K562 (cell line): ENCODE measurements around the gene XPC. TPM values are rescaled to one million over a fixed set of nuclear protein-coding genes. Genes with fewer than 3 reads are reported as not detected.

Experiments used
- ATF1 ChIP-seq, 2 experiments: fragments of 450-650 bp in 1 of 2; IDR thresholded peaks; 2 replicates each; pipeline ENCODE4 v1.6.1; 2016; ENCODE audit warnings: missing compliant biosample characterization in 1 of 2, missing genetic modification characterization in 1 of 2
- BMI1 ChIP-seq: fragments of 150-350 bp; IDR thresholded peaks from 2 replicates; pipeline ENCODE4 v1.6.1; 2014; ENCODE audit warnings: low read length
- CC2D1A ChIP-seq: fragments of 450-650 bp; IDR thresholded peaks from 2 replicates; pipeline ENCODE4 v1.6.1; 2017; ENCODE audit warnings: mild to moderate bottlenecking
- GTF2B ChIP-seq: IDR thresholded peaks from 2 replicates; pipeline ENCODE4 v1.6.1; 2011; ENCODE audit not compliant: insufficient read length; ENCODE audit errors: extremely low read depth
- HEY1 ChIP-seq: fragments of 250-450 bp; sonication (Bioruptor Pico); IDR thresholded peaks from 2 replicates; pipeline ENCODE4 v1.5.0; 2020; ENCODE audit warnings: mild to moderate bottlenecking, moderate library complexity, borderline replicate concordance
- IRF1 ChIP-seq: sonication (generic); formaldehyde crosslinking; IDR thresholded peaks from 2 replicates; pipeline ENCODE4 v1.8.0; 2022; ENCODE audit warnings: missing genetic modification reagents, mild to moderate bottlenecking, borderline replicate concordance
- MAZ ChIP-seq, 2 experiments: fragments of 450-650 bp in 1 of 2; sonication (generic) in 1 of 2; formaldehyde crosslinking; IDR thresholded peaks in 1 of 2; conservative IDR thresholded peaks in 1 of 2; 2 replicates each; pipeline versions ENCODE4 v1.4.0 to v1.5.0; 2020; ENCODE audit warnings: mild to moderate bottlenecking in 1 of 2, missing genetic modification reagents in 1 of 2
- MYC ChIP-seq, 2 experiments: fragments of 250-450 bp in 1 of 2; sonication (Bioruptor Pico) in 1 of 2; IDR thresholded peaks; 2 replicates each; pipeline versions ENCODE4 v1.5.1 to v1.6.1; 2012 to 2021; ENCODE audit warnings: low read depth in 2 of 2, borderline replicate concordance in 1 of 2, improper control_type of control experiment in 1 of 2, low read length in 1 of 2, mild to moderate bottlenecking in 1 of 2, moderate library complexity in 1 of 2
- TGIF2 ChIP-seq: sonication (generic); formaldehyde crosslinking; IDR thresholded peaks from 2 replicates; pipeline ENCODE4 v1.8.1; 2022; ENCODE audit warnings: mild to moderate bottlenecking, missing genetic modification reagents, moderate library complexity
- ZFP36 ChIP-seq: fragments of 150-350 bp; IDR thresholded peaks from 2 replicates; pipeline ENCODE4 v1.6.1; 2018; ENCODE audit warnings: low read length, low read depth; ENCODE audit not compliant: partially characterized antibody
- ZNF717 ChIP-seq: fragments of 250-450 bp; sonication (Bioruptor Pico); IDR thresholded peaks from 2 replicates; pipeline ENCODE4 v1.5.0; 2021
- polyA plus RNA-seq, 8 experiments: library from polyadenylated mRNA; depleted of rRNA in 4 of 8; stranded (reverse) in 5 of 8; unstranded in 3 of 8; fragments of >200 nt; fragmentation: Nextera tagmentation in 2 of 8; fragmentation: Illumina TruSeq in 1 of 8; extraction: Ambion mirVana in 2 of 8; extraction: Trizol in 1 of 8; gene quantifications; 2 replicates each; pipeline versions ENCODE4 v1.2.1 to v1.2.3, GENCODE V29; 2011 to 2014; ENCODE audit warnings: inconsistent platforms in 1 of 8, missing spikeins in 1 of 8
- total RNA-seq, 7 experiments: library from RNA; depleted of rRNA in 6 of 7; stranded (reverse); fragments of >200 nt in 6 of 7; fragmentation: Illumina TruSeq in 2 of 7; extraction: Trizol in 2 of 7; gene quantifications; 2 replicates each; pipeline versions ENCODE4 v1.2.1 to v1.2.3, GENCODE V29; 2011 to 2021; ENCODE audit warnings: low replicate concordance in 1 of 7
- TF ChIP-seq, protein P1 (sequence below): fragments of 450-650 bp; IDR thresholded peaks from 2 replicates; pipeline ENCODE4 v1.6.1; 2017; ENCODE audit warnings: antibody characterized with exemption, mild to moderate bottlenecking
- TF ChIP-seq, protein P2 (sequence below), 2 experiments: fragments of 200-800 bp in 1 of 2; sonication (Bioruptor generic) in 1 of 2; sonication (generic) in 1 of 2; formaldehyde crosslinking in 1 of 2; IDR thresholded peaks in 1 of 2; conservative IDR thresholded peaks in 1 of 2; 2 replicates each; pipeline versions ENCODE4 v1.5.0 to v1.6.1; 2016 to 2020; ENCODE audit warnings: missing compliant biosample characterization in 1 of 2, missing genetic modification characterization in 1 of 2, missing genetic modification reagents in 1 of 2

The XPC gene
- total and polyA plus RNA-seq, 9 of the 15 experiments (the other 6 are each of a cell fraction or from before 2014, with no cell fraction given), result 3.8 to 54.7 (median 41.3) TPM

- no peak for TF ChIP-seq GTF2B
- peak; percentile 60 for TF ChIP-seq MYC (IDR thresholded peaks at IDR 0.05; ENCODE audit: low read depth, low read length)
- 0 out of 2 replicates have a peak, but pooled peaks have one; percentile 67 for TF ChIP-seq MYC (CRISPR knock-in tag; IDR thresholded peaks at IDR 0.05; ENCODE audit: borderline replicate concordance, low read depth)
- TF ChIP-seq, protein P1, sequence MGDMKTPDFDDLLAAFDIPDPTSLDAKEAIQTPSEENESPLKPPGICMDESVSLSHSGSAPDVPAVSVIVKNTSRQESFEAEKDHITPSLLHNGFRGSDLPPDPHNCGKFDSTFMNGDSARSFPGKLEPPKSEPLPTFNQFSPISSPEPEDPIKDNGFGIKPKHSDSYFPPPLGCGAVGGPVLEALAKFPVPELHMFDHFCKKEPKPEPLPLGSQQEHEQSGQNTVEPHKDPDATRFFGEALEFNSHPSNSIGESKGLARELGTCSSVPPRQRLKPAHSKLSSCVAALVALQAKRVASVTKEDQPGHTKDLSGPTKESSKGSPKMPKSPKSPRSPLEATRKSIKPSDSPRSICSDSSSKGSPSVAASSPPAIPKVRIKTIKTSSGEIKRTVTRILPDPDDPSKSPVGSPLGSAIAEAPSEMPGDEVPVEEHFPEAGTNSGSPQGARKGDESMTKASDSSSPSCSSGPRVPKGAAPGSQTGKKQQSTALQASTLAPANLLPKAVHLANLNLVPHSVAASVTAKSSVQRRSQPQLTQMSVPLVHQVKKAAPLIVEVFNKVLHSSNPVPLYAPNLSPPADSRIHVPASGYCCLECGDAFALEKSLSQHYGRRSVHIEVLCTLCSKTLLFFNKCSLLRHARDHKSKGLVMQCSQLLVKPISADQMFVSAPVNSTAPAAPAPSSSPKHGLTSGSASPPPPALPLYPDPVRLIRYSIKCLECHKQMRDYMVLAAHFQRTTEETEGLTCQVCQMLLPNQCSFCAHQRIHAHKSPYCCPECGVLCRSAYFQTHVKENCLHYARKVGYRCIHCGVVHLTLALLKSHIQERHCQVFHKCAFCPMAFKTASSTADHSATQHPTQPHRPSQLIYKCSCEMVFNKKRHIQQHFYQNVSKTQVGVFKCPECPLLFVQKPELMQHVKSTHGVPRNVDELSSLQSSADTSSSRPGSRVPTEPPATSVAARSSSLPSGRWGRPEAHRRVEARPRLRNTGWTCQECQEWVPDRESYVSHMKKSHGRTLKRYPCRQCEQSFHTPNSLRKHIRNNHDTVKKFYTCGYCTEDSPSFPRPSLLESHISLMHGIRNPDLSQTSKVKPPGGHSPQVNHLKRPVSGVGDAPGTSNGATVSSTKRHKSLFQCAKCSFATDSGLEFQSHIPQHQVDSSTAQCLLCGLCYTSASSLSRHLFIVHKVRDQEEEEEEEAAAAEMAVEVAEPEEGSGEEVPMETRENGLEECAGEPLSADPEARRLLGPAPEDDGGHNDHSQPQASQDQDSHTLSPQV, result peak; percentile 97
- TF ChIP-seq ZNF717 (CRISPR knock-in tag), result no peak
- TF ChIP-seq ZFP36, result peak; percentile 98
- TF ChIP-seq BMI1, result no peak
- TF ChIP-seq ATF1 (CRISPR knock-in tag; IDR thresholded peaks at IDR 0.05), result no peak
- TF ChIP-seq ATF1 (tag; IDR thresholded peaks at IDR 0.05), result peak; percentile 38; the same call in 1 of the 2 replicates
- TF ChIP-seq IRF1 (CRISPR knock-in tag), result no peak
- no peak for TF ChIP-seq HEY1
- TF ChIP-seq MAZ (CRISPR knock-in tag; conservative IDR thresholded peaks at IDR 0.05 in 1 of 2, IDR thresholded peaks at IDR 0.05 in 1 of 2), result peak in 1 of 2 experiments; percentile 78; a peak in 2 of 4 replicates
- no peak for TF ChIP-seq TGIF2 (CRISPR knock-in tag)
- peak; percentile 92 for TF ChIP-seq CC2D1A
- TF ChIP-seq, protein P2, sequence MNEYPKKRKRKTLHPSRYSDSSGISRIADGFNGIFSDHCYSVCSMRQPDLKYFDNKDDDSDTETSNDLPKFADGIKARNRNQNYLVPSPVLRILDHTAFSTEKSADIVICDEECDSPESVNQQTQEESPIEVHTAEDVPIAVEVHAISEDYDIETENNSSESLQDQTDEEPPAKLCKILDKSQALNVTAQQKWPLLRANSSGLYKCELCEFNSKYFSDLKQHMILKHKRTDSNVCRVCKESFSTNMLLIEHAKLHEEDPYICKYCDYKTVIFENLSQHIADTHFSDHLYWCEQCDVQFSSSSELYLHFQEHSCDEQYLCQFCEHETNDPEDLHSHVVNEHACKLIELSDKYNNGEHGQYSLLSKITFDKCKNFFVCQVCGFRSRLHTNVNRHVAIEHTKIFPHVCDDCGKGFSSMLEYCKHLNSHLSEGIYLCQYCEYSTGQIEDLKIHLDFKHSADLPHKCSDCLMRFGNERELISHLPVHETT (CRISPR knock-in tag; conservative IDR thresholded peaks at IDR 0.05 in 1 of 2, IDR thresholded peaks at IDR 0.05 in 1 of 2), result peak in 1 of 2 experiments; percentile 46; a peak in 1 of 4 replicates
Measured at GRCh38 chr3:14203521-14204079, 25.2 kb upstream of the XPC start (continued).
